K562 (cell line): ENCODE data around the gene PRPH2. TPM values are rescaled to one million over a fixed set of nuclear protein-coding genes. Genes with fewer than 3 reads are reported as not detected.

Experiments used
- CTBP1 ChIP-seq: fragments of 450-650 bp; IDR thresholded peaks from 2 replicates; pipeline ENCODE4 v1.6.1; 2016; ENCODE audit warnings: borderline replicate concordance
- CXXC5 ChIP-seq: fragments of 250-450 bp; sonication (Bioruptor Pico); IDR thresholded peaks from 2 replicates; pipeline ENCODE4 v1.8.0; 2022; ENCODE audit warnings: inconsistent platforms, mild to moderate bottlenecking, moderate library complexity
- DIDO1 ChIP-seq: fragments of 450-650 bp; IDR thresholded peaks from 2 replicates; pipeline ENCODE4 v1.6.1; 2016; ENCODE audit warnings: low read depth, missing biosample characterization, missing genetic modification characterization
- GTF2E2 ChIP-seq: fragments of 200-800 bp; sonication (Bioruptor generic); IDR thresholded peaks from 2 replicates; pipeline ENCODE4 v1.6.1; 2016; ENCODE audit warnings: missing genetic modification characterization, missing compliant biosample characterization
- NR1H2 ChIP-seq: sonication (generic); formaldehyde crosslinking; IDR thresholded peaks from 2 replicates; pipeline ENCODE4 v1.4.0; 2020; ENCODE audit warnings: mild to moderate bottlenecking, missing genetic modification reagents
- RFX5 ChIP-seq: IDR thresholded peaks from 2 replicates; pipeline ENCODE4 v1.6.1; 2011; ENCODE audit warnings: low read depth, mild to moderate bottlenecking, improper control_type of control experiment, low read length
- SIN3A ChIP-seq, 2 experiments: fragments of 150-350 bp in 1 of 2; IDR thresholded peaks; 2 replicates each; pipeline ENCODE4 v1.6.1; 2011 to 2016; ENCODE audit warnings: borderline replicate concordance in 2 of 2, low read depth in 2 of 2, low read length in 2 of 2, mild to moderate bottlenecking in 2 of 2, moderate library complexity in 2 of 2; ENCODE audit not compliant: control insufficient read depth in 1 of 2
- polyA plus RNA-seq, 8 experiments: library from polyadenylated mRNA; depleted of rRNA in 4 of 8; stranded (reverse) in 5 of 8; unstranded in 3 of 8; fragments of >200 nt; fragmentation: Nextera tagmentation in 2 of 8; fragmentation: Illumina TruSeq in 1 of 8; extraction: Ambion mirVana in 2 of 8; extraction: Trizol in 1 of 8; gene quantifications; 2 replicates each; pipeline versions ENCODE4 v1.2.1 to v1.2.3, GENCODE V29; 2011 to 2014; ENCODE audit warnings: inconsistent platforms in 1 of 8, missing spikeins in 1 of 8
- total RNA-seq, 7 experiments: library from RNA; depleted of rRNA in 6 of 7; stranded (reverse); fragments of >200 nt in 6 of 7; fragmentation: Illumina TruSeq in 2 of 7; extraction: Trizol in 2 of 7; gene quantifications; 2 replicates each; pipeline versions ENCODE4 v1.2.1 to v1.2.3, GENCODE V29; 2011 to 2021; ENCODE audit warnings: low replicate concordance in 1 of 7
- TF ChIP-seq, protein P1 (sequence below): fragments of 450-650 bp; IDR thresholded peaks from 2 replicates; pipeline ENCODE4 v1.7.0; 2016; ENCODE audit warnings: borderline replicate concordance

The PRPH2 gene
- total and polyA plus RNA-seq, 9 of the 15 experiments (the other 6 are each of a cell fraction or from before 2014, with no cell fraction given): 0.03 to 0.11 (median 0.03) TPM; not detected in 5

GRCh38 chr6:42745640-42746462 lies 23.5 kb upstream of the PRPH2 start, which contains the start of gene TBCC (continued):
- TF ChIP-seq DIDO1 (tag): 0 out of 2 replicates have a peak, but pooled peaks have one; percentile 38
- TF ChIP-seq GTF2E2 (tag): peak; percentile 83
- no peak for TF ChIP-seq NR1H2 (CRISPR knock-in tag)
- TF ChIP-seq, protein P1, sequence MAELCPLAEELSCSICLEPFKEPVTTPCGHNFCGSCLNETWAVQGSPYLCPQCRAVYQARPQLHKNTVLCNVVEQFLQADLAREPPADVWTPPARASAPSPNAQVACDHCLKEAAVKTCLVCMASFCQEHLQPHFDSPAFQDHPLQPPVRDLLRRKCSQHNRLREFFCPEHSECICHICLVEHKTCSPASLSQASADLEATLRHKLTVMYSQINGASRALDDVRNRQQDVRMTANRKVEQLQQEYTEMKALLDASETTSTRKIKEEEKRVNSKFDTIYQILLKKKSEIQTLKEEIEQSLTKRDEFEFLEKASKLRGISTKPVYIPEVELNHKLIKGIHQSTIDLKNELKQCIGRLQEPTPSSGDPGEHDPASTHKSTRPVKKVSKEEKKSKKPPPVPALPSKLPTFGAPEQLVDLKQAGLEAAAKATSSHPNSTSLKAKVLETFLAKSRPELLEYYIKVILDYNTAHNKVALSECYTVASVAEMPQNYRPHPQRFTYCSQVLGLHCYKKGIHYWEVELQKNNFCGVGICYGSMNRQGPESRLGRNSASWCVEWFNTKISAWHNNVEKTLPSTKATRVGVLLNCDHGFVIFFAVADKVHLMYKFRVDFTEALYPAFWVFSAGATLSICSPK: no peak
- peak; percentile 47; the same call in 1 of the 2 replicates for TF ChIP-seq CTBP1
- TF ChIP-seq RFX5: no peak
- peak; percentile 59 for TF ChIP-seq CXXC5 (CRISPR knock-in tag)
- TF ChIP-seq SIN3A (IDR thresholded peaks at IDR 0.05; ENCODE audit: borderline replicate concordance in 2 of 2, control insufficient read depth in 1 of 2, low read depth in 2 of 2, low read length in 2 of 2): peak in 1 of 2 experiments; percentile 68; a peak in 1 of 4 replicates
